Effector memory CD8-positive, alpha-beta T cell (primary cell): Measurements from ENCODE around the gene ACSS3.
"Not testable (repeated sequence)": the region's sequence is repeated elsewhere in the genome, so short reads cannot be mapped to it uniquely, and the experiment has no call there.

Experiments
- ATAC-seq: fragments of 150-1000 bp; cut with Tn5 transposase; replicated peaks from 2 replicates; pipeline ENCODE4 v1.10.0; 2021; ENCODE audit warnings: mild to moderate bottlenecking, moderate library complexity
- DNase-seq, 3 experiments: peaks; one replicate each; pipeline ENCODE4 v3.0.0; 2021
- H3K27ac Mint-ChIP-seq, 2 donors: one replicate each; pipeline ENCODE4 v1.8.0; 2022; ENCODE audit warnings: mild to moderate bottlenecking in 2 of 2, mixed read lengths in 2 of 2, moderate library complexity in 2 of 2
- H3K27me3 Mint-ChIP-seq, 2 donors: one replicate each; pipeline ENCODE4 v1.8.0; 2022; ENCODE audit warnings: mixed read lengths in 2 of 2
- H3K36me3 Mint-ChIP-seq: one replicate; pipeline ENCODE4 v1.8.0; 2022; ENCODE audit warnings: mild to moderate bottlenecking, moderate library complexity, mixed read lengths; ENCODE audit not compliant: insufficient read depth
- H3K4me1 Mint-ChIP-seq, 2 donors: one replicate each; pipeline ENCODE4 v1.8.0; 2022; ENCODE audit warnings: low read depth in 2 of 2, mixed read lengths in 2 of 2
- H3K4me3 Mint-ChIP-seq, 2 donors: one replicate each; pipeline ENCODE4 v1.8.0; 2022; ENCODE audit warnings: mild to moderate bottlenecking in 2 of 2, mixed read lengths in 2 of 2, moderate library complexity in 2 of 2
- H3K9me3 Mint-ChIP-seq, 2 donors: one replicate each; pipeline ENCODE4 v1.8.0; 2022; ENCODE audit warnings: mixed read lengths in 2 of 2

Gene ACSS3

DNA sequence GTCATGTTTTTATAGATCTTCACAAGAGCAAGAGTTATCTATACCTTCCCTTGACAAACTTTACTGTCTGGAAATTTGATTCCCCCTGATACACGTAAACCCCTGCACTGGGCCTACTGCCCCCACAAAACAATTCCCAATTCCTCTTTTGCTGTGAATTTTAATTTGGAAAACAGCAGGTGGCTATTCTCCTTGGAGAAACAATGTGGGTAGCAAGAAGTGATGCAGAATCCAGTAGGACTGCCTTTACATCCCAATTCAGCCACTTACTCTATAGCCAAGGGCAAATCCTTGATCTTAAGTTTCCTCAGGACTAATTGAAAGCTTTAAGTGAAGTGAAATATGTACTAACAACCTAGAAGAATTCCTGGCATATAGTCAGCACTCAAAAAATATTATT, 129.3 kb downstream of the ACSS3 start:
- no peaks in the 10 kb centered on the region for H3K4me1 Mint-ChIP-seq
- H3K27ac Mint-ChIP-seq, result no peak overlapping the region
- no peaks in the 10 kb centered on the region for H3K27me3 Mint-ChIP-seq
- no peak for ATAC-seq
- no peaks in the 10 kb centered on the region for H3K36me3 Mint-ChIP-seq
- DNase-seq, result no peak
- H3K4me3 Mint-ChIP-seq, result no peak overlapping the region
- peaks cover 8 to 18% of the 10 kb centered on the region in 2 donors for H3K9me3 Mint-ChIP-seq

GRCh38 chr12:81207664-81208063, 129.8 kb downstream of the ACSS3 start:
- Mint-ChIP-seq H3K4me3 (no peak overlapping the region), H3K36me3 (no peaks in the 10 kb centered on the region), H3K27ac (no peak overlapping the region), H3K4me1 (no peaks in the 10 kb centered on the region), H3K27me3 (no peaks in the 10 kb centered on the region), H3K9me3 (peaks cover 8 to 20% of the 10 kb centered on the region in 2 donors)
- DNase-seq, result no peak
- ATAC-seq, result no peak

DNA sequence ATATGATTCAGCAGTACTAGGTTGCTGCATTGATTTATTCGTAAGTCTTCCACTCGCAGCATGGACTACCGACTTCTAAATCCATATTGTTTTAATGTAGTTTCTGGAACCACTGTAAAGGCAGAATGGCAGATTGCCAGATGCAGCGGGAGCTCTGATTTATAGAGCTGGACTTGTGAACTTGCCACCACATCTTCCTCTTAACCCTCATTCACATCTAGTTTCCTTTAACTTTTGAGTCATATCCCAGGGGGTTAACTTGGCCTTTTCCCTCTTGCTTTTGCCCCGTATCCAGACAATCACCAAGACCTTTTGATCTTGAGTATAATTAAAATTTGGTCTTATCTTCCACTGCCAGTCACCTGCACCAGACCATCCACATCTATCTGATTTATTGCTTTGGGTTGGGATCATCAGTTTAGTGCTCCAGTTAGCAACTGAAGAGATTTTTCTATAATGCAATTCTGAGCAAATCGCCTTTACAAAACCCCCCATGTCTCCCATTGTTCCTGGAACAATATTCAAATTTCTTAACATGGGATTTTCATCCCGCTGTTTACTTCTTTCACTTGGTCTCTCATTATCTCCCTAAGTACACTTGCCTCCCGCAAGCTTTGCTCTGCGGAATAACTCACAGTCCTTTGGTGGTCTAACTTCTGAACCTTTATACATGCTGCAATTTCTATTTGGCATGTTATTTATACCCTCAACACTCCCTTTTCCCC, 130.5 kb downstream of the ACSS3 start:
- no peaks in the 10 kb centered on the region for H3K27me3 Mint-ChIP-seq
- H3K9me3 Mint-ChIP-seq, result peaks cover 8 to 26% of the 10 kb centered on the region in 2 donors
- H3K4me1 Mint-ChIP-seq, result no peaks in the 10 kb centered on the region
- H3K27ac Mint-ChIP-seq, result no peak overlapping the region
- H3K4me3 Mint-ChIP-seq, result no peak overlapping the region
- no peaks in the 10 kb centered on the region for H3K36me3 Mint-ChIP-seq
- DNase-seq (no peak), ATAC-seq (no peak)

- H3K4me3 Mint-ChIP-seq, result no peak overlapping the region
- H3K9me3 Mint-ChIP-seq, result peaks cover 12 to 32% of the 10 kb centered on the region in 2 donors
- H3K27ac Mint-ChIP-seq, result no peak overlapping the region
- H3K36me3 Mint-ChIP-seq, result no peaks in the 10 kb centered on the region
- ATAC-seq (no peak), DNase-seq (no peak)
- H3K4me1 Mint-ChIP-seq, result no peaks in the 10 kb centered on the region
- H3K27me3 Mint-ChIP-seq, result no peaks in the 10 kb centered on the region
These were observed 131.1 kb downstream of the ACSS3 start for GRCh38 chr12:81209012-81209411.

- not testable (repeated sequence) for H3K27me3 Mint-ChIP-seq, H3K27ac Mint-ChIP-seq, H3K36me3 Mint-ChIP-seq, H3K4me3 Mint-ChIP-seq, DNase-seq, H3K4me1 Mint-ChIP-seq, ATAC-seq
- H3K9me3 Mint-ChIP-seq, result peaks cover 12 to 34% of the 10 kb centered on the region in 2 donors
These were observed 131.9 kb downstream of the ACSS3 start for GRCh38 chr12:81209772-81210225.

- ATAC-seq, result no peak
- H3K4me3 Mint-ChIP-seq, result no peak overlapping the region
These were observed 133.4 kb downstream of the ACSS3 start for GRCh38 chr12:81211306-81211705.

DNA sequence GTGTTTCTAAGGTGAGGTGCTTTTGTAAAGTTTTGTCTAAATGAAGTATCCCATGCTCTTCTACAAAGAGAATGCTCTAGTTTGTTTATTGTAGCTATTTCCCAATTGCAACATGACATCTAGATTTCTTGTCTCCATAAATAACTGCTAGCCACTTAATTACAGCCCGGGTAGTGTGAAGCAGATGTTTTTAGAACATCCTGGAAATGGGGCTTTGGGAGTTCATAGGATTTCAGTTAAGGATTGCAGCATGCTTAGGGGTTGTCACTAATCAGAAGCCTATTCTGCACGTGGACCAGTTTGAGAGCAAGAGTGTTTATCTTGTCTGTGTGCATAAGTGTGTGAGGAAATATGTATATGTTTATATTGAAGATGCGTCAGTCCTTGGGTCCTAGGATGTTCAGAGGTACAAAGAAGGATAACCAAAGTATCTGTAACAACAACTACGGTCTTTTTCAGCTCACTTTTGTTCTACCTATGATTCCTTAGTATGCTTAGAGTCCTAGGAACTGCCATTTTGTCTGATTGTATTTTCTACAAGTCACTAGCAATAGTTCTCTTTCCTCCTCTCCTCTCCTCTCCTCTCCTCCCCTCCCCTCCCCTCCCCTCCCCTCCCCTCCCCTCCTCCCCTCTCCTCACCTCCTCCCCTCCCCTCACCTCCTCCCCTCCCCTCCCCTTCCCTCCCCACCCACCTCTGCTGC, 135.3 kb downstream of the ACSS3 start:
- H3K27me3 Mint-ChIP-seq, result no peaks in the 10 kb centered on the region
- H3K4me3 Mint-ChIP-seq, result no peak overlapping the region
- ATAC-seq (no peak), DNase-seq (no peak)
- H3K36me3 Mint-ChIP-seq, result no peaks in the 10 kb centered on the region
- H3K27ac Mint-ChIP-seq, result no peak overlapping the region
- H3K9me3 Mint-ChIP-seq, result peaks cover 13 to 32% of the 10 kb centered on the region in 2 donors
- H3K4me1 Mint-ChIP-seq, result no peaks in the 10 kb centered on the region

More at GRCh38 chr12:81211306-81211705, 133.4 kb downstream of the ACSS3 start:
- H3K27me3 Mint-ChIP-seq, result no peaks in the 10 kb centered on the region
- DNase-seq, result no peak
- no peak overlapping the region for H3K27ac Mint-ChIP-seq
- no peaks in the 10 kb centered on the region for H3K4me1 Mint-ChIP-seq
- H3K36me3 Mint-ChIP-seq, result no peaks in the 10 kb centered on the region
- H3K9me3 Mint-ChIP-seq, result peaks cover 14 to 34% of the 10 kb centered on the region in 2 donors

DNA sequence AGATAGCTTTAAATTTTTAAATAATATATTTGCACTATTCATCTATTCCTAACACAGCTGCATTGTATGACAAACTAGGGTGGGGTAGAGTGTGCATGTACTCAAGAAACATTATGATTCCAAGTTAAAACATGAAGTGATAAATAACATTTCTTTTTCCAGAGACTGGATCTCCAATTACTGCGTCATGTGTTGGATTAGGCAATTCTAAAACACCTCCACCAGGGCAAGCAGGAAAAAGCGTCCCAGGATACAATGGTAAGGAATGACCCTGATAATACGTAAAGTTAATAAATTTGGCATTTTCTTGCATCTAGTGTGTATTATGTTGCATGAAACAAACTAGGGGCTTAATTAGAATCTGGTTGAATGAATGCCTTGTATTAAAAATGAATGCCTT, 138.9 kb downstream of the ACSS3 start:
- Mint-ChIP-seq H3K4me1 (no peaks in the 10 kb centered on the region), H3K9me3 (peaks cover 12 to 21% of the 10 kb centered on the region in 2 donors), H3K27me3 (no peaks in the 10 kb centered on the region), H3K27ac (no peak overlapping the region), H3K4me3 (no peak overlapping the region), H3K36me3 (no peaks in the 10 kb centered on the region)
- no peak for DNase-seq
- ATAC-seq, result no peak

- no peak for ATAC-seq
These were observed 143.8 kb downstream of the ACSS3 start for GRCh38 chr12:81221681-81222080.

DNA sequence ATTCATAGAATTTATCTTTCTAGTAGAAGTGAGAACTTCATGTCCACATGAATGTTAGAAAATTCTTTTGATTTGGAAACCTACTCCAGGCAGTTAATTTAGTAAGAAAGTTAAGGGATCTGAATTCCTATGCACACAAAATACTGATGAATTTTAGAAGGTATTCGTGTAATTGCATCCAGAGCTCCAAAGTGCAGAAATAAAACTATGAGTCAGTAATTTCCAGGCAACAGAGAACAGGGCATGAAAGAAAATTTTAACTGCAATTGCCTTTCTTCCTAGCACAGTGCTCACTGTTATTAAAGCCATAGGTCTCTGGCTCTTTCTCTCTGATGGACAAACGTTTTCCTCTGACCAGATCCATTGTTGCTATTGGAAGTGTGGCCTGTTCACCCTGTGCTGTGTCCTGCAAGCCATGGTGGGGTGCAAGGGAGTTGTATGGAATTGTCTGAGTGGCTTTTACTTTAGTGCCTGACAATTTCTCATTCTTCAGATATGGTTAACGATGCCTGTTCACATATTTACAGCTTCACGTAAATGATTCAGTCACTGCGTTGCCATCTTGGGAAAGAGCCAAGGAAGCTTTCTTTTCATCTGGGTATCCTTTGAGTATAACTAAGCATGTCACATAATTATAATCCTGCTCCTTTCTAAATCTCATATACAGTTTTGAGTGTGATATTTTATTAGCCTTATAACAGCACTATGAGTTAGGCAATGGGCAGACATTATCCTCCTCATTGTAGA, 145.1 kb downstream of the ACSS3 start:
- H3K9me3 Mint-ChIP-seq, result peaks cover 7 to 16% of the 10 kb centered on the region in 2 donors
- DNase-seq (no peak), ATAC-seq (no peak)
- no peaks in the 10 kb centered on the region for H3K36me3 Mint-ChIP-seq
- no peaks in the 10 kb centered on the region for H3K27me3 Mint-ChIP-seq
- no peaks in the 10 kb centered on the region for H3K4me1 Mint-ChIP-seq
- H3K4me3 Mint-ChIP-seq, result no peak overlapping the region
- H3K27ac Mint-ChIP-seq, result no peak overlapping the region

More at GRCh38 chr12:81221681-81222080, 143.8 kb downstream of the ACSS3 start:
- no peak for DNase-seq
- H3K27me3 Mint-ChIP-seq, result no peaks in the 10 kb centered on the region
- no peak overlapping the region for H3K4me3 Mint-ChIP-seq
- H3K27ac Mint-ChIP-seq, result no peak overlapping the region
- peaks cover 7 to 16% of the 10 kb centered on the region in 2 donors for H3K9me3 Mint-ChIP-seq
- H3K36me3 Mint-ChIP-seq, result no peaks in the 10 kb centered on the region
- no peaks in the 10 kb centered on the region for H3K4me1 Mint-ChIP-seq

- peaks cover 9 to 16% of the 10 kb centered on the region in 2 donors for H3K9me3 Mint-ChIP-seq
- no peak for ATAC-seq
These were observed 146.7 kb downstream of the ACSS3 start for GRCh38 chr12:81224626-81225025.

DNA sequence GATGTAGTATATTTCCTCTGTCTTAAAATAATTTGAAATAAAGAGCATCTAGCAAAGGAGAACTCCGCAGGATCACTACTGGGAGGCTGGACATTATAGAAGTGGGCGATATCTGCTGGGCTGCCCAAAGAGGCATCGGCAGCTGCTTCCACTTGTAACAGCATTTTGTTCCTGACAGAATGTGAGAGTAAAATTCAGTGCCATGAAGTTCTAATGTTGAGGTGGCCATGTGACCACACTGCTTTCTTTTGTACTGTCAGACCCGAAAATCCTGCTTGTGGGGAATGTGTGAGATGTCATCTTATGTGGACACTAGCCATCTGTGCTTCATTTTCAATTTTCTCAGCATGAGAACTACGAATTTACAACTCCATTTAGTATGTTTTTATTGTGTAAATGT, 151.9 kb downstream of the ACSS3 start:
- H3K9me3 Mint-ChIP-seq, result peaks cover 12 to 16% of the 10 kb centered on the region in 2 donors
- H3K4me3 Mint-ChIP-seq, result no peak overlapping the region
- no peak overlapping the region for H3K27ac Mint-ChIP-seq
- H3K4me1 Mint-ChIP-seq, result no peaks in the 10 kb centered on the region
- ATAC-seq (no peak), DNase-seq (no peak)
- H3K36me3 Mint-ChIP-seq, result no peaks in the 10 kb centered on the region
- H3K27me3 Mint-ChIP-seq, result no peaks in the 10 kb centered on the region

More at GRCh38 chr12:81224626-81225025, 146.7 kb downstream of the ACSS3 start:
- no peak for DNase-seq
- no peaks in the 10 kb centered on the region for H3K36me3 Mint-ChIP-seq
- no peaks in the 10 kb centered on the region for H3K4me1 Mint-ChIP-seq
- H3K4me3 Mint-ChIP-seq, result no peak overlapping the region
- H3K27me3 Mint-ChIP-seq, result no peaks in the 10 kb centered on the region
- no peak overlapping the region for H3K27ac Mint-ChIP-seq

GRCh38 chr12:81231574-81232368, 153.9 kb downstream of the ACSS3 start:
- H3K4me3 Mint-ChIP-seq, result no peak overlapping the region
- no peaks in the 10 kb centered on the region for H3K36me3 Mint-ChIP-seq
- H3K27ac Mint-ChIP-seq, result no peak overlapping the region
- no peak for DNase-seq
- no peaks in the 10 kb centered on the region for H3K4me1 Mint-ChIP-seq
- peaks cover 0 to 5% of the 10 kb centered on the region in 2 donors for H3K9me3 Mint-ChIP-seq
- H3K27me3 Mint-ChIP-seq, result no peaks in the 10 kb centered on the region
- no peak for ATAC-seq
